Uterus (tissue), 4 donors: ENCODE measurements around the gene HORMAD1. TPM values are rescaled to one million over a fixed set of nuclear protein-coding genes. Genes with fewer than 3 reads are reported as not detected.
"Not testable (repeated sequence)": the region's sequence is repeated elsewhere in the genome, so short reads cannot be mapped to it uniquely, and the experiment has no call there.

Experiments
- DNase-seq, 2 donors: peaks; one replicate each; pipeline ENCODE4 v3.0.0-alpha.2; 2019 to 2020
- H3K27ac ChIP-seq, 2 donors: fragments of 200-600 bp; sonication (generic); 1 replicate in 1 of 2; 2 replicates in 1 of 2; pipeline ENCODE4 v1.5.1; 2016 to 2018
- H3K27me3 ChIP-seq, 2 donors: fragments of 200-600 bp; sonication (generic); one replicate each; pipeline ENCODE4 v1.5.1; 2018 to 2019; ENCODE audit warnings: control low read depth in 1 of 2
- H3K36me3 ChIP-seq, 2 donors: fragments of 200-600 bp; sonication (generic); one replicate each; pipeline ENCODE4 v1.5.1; 2019; ENCODE audit warnings: control low read depth in 1 of 2
- H3K4me1 ChIP-seq, 2 donors: fragments of 200-600 bp; sonication (generic); one replicate each; pipeline ENCODE4 v1.5.1; 2018 to 2019; ENCODE audit warnings: control low read depth in 1 of 2
- H3K4me3 ChIP-seq, 2 donors: fragments of 200-600 bp; sonication (generic); 1 replicate in 1 of 2; 2 replicates in 1 of 2; pipeline ENCODE4 v1.5.1; 2018 to 2019; ENCODE audit warnings: mild to moderate bottlenecking in 1 of 2
- H3K9me3 ChIP-seq, 2 donors: fragments of 200-600 bp; sonication (generic); one replicate each; pipeline ENCODE4 v1.5.1; 2019; ENCODE audit warnings: control low read depth in 1 of 2
- POLR2A ChIP-seq, 2 donors: fragments of 450-650 bp; IDR thresholded peaks; one replicate each; pipeline ENCODE4 v1.6.1; 2016; ENCODE audit warnings: antibody characterized with exemption in 2 of 2, mild to moderate bottlenecking in 1 of 2, moderate library complexity in 1 of 2
- intact Hi-C: fragments of 100-400 bp; cut with DNase I; formaldehyde crosslinking; loops from one replicate; pipeline ENCODE4 v1.15.1; 2023; ENCODE audit warnings: low total_unique reads
- total RNA-seq, 4 donors: library from RNA; depleted of rRNA in 3 of 4; stranded (reverse); fragments of >200 nt in 3 of 4; gene quantifications; one replicate each; pipeline versions ENCODE4 v1.1.0 to v1.2.4, GENCODE V29; 2014 to 2023
- TF ChIP-seq, protein P1 (sequence below), 4 experiments: fragments of 200-600 bp in 2 of 4; fragments of 450-650 bp in 2 of 4; sonication (generic) in 2 of 4; IDR thresholded peaks; one replicate each; pipeline ENCODE4 v1.5.1; 2016 to 2019; ENCODE audit warnings: antibody characterized with exemption in 4 of 4, mild to moderate bottlenecking in 2 of 4, moderate library complexity in 1 of 4
- donor health status: DM: yes; HTN: yes; CAD: no.

The HORMAD1 gene
- total RNA-seq, 4 donors from 2014 or later = 0.62 TPM; not detected in 3

DNA sequence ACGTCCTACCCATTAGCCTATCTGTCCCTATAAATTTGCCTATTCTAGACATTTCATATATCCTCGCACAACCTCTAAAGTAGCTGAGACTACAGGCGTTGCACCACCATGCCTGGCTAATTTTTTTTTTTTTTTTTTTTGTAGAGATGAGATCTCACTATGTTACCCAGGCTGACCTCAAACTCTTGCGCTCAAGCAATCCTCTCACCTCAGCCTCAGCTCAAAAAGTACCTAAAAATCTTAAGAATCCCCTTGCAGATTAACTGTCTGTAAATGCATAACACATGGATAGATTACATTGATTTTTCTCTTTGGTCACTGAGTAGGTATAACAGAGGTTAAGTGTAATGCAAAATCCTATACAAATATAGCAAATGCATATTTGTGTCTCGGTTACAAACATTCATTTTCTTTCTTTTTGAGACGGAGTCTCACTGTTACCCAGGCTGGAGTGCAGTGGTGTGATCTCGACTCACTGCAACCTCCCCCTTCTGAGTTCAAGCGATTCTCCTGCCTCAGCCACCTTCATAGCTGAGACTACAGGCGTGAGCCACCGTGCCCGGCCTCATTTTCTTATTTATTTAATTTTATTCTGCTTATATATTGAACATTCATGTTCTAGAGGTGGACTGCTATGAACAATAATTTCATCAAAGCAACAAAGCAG, 2.3 kb downstream of the HORMAD1 start:
- no peaks in the 10 kb centered on the region for H3K27me3 ChIP-seq
- no peak for DNase-seq
- TF ChIP-seq, protein P1, sequence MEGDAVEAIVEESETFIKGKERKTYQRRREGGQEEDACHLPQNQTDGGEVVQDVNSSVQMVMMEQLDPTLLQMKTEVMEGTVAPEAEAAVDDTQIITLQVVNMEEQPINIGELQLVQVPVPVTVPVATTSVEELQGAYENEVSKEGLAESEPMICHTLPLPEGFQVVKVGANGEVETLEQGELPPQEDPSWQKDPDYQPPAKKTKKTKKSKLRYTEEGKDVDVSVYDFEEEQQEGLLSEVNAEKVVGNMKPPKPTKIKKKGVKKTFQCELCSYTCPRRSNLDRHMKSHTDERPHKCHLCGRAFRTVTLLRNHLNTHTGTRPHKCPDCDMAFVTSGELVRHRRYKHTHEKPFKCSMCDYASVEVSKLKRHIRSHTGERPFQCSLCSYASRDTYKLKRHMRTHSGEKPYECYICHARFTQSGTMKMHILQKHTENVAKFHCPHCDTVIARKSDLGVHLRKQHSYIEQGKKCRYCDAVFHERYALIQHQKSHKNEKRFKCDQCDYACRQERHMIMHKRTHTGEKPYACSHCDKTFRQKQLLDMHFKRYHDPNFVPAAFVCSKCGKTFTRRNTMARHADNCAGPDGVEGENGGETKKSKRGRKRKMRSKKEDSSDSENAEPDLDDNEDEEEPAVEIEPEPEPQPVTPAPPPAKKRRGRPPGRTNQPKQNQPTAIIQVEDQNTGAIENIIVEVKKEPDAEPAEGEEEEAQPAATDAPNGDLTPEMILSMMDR (IDR thresholded peaks at IDR 0.05) = no peak
- TF ChIP-seq POLR2A (IDR thresholded peaks at IDR 0.05) = no peak
- H3K27ac ChIP-seq = no peak overlapping the region
- intact Hi-C loops = no loop called here
- H3K4me3 ChIP-seq = no peak overlapping the region
- no peaks in the 10 kb centered on the region for H3K4me1 ChIP-seq
- no peaks in the 10 kb centered on the region for H3K9me3 ChIP-seq
- no peaks in the 10 kb centered on the region for H3K36me3 ChIP-seq

DNA sequence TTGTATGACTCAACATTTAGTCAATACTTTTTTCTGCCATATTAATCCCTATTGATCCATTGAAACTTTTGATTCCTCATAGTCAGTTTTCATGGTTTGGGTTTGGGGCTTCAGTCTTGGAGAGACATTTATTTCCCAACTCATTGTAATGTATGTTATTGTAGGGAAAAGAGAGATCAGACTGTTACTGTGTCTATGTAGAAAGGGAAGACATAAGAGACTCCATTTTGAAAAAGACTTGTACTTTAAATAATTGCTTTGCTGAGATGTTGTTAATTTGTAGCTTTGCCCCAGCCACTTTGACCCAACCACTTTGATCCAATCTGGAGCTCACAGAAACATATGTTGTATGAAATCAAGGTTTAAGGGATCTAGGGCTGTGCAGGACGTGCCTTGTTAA, 11.7 kb downstream of the HORMAD1 start:
- H3K27ac ChIP-seq = not testable (repeated sequence)

DNA sequence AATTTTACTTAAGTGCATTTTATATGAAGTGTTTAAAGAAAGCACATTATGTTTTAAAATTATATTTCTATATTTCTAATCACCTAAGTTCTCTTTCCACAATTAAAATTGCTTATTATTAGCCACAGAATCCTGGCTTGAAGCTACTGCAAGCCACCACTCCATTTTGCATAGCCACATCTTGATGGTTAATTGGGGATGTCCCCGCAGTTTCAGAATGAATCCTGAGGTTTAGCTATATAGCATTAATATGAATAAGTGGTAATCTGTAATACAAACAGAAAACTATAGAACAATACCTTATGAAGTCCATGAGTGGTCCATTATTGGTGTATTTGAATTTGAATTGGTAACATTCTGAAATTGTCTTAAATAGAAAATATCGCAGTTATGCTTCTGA, 12.1 kb downstream of the HORMAD1 start:
- TF ChIP-seq, protein P1 (IDR thresholded peaks at IDR 0.05) = no peak
- TF ChIP-seq POLR2A (IDR thresholded peaks at IDR 0.05) = no peak
- Histone ChIP-seq H3K36me3 (no peaks in the 10 kb centered on the region), H3K4me3 (no peak overlapping the region), H3K4me1 (no peaks in the 10 kb centered on the region), H3K27ac (no peak overlapping the region), H3K27me3 (no peaks in the 10 kb centered on the region), H3K9me3 (no peaks in the 10 kb centered on the region)
- no peak for DNase-seq
- intact Hi-C loops = no loop called here

More for the DNA sequence above, 11.7 kb downstream of the HORMAD1 start:
- H3K9me3 ChIP-seq, H3K4me3 ChIP-seq, H3K27me3 ChIP-seq, H3K4me1 ChIP-seq, H3K36me3 ChIP-seq, DNase-seq, intact Hi-C loops: not testable (repeated sequence)

DNA sequence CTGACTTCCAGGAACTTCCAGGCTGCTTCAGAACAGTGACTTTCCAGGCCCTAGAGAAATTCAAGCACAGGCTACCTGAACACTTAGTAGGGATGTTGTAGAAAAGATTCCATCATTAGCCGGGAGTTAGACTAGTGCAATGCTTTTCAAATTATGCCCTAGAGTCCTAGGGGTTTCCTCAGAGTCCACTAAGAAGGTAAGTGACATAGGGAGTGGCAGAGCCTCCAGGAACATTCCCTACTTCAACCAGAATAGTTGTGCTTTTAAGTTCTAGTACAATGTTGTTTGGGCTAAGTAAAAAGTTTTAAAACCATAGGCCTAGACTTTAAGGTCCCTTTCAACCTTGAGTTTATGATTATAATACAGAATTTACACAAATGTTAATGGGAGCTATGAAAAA, 14.6 kb downstream of the HORMAD1 start:
- no peaks in the 10 kb centered on the region for H3K27me3 ChIP-seq
- H3K27ac ChIP-seq = no peak overlapping the region
- no peaks in the 10 kb centered on the region for H3K4me1 ChIP-seq
- no peak overlapping the region for H3K4me3 ChIP-seq
- no peak for DNase-seq
- intact Hi-C loops = no loop called here
- TF ChIP-seq POLR2A (IDR thresholded peaks at IDR 0.05) = no peak
- TF ChIP-seq, protein P1 (IDR thresholded peaks at IDR 0.05) = no peak
- H3K36me3 ChIP-seq = no peaks in the 10 kb centered on the region
- no peaks in the 10 kb centered on the region for H3K9me3 ChIP-seq

DNA sequence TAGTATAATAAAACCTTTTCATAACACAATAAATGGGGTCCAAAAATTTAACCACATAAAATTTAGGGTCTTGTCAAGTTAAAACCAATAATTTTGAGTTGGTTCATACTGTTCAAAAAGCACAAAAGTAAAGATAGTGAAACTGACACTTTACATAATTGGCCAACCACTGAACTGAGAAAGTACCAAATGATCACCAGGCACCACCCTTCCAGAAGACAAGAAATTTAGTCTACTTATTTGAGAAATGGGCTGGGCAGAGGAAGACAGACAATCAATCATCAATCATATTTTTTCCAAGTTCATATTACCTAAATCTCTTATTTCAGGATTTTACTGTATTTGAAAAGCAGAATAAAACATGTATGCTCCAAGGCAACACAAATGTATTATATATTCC, 17.3 kb downstream of the HORMAD1 start:
- Histone ChIP-seq H3K36me3 (no peaks in the 10 kb centered on the region), H3K27me3 (no peaks in the 10 kb centered on the region), H3K4me1 (no peaks in the 10 kb centered on the region), H3K9me3 (no peaks in the 10 kb centered on the region), H3K27ac (no peak overlapping the region), H3K4me3 (no peak overlapping the region)
- intact Hi-C loops = no loop called here
- TF ChIP-seq POLR2A (IDR thresholded peaks at IDR 0.05) = no peak
- TF ChIP-seq, protein P1 (IDR thresholded peaks at IDR 0.05) = no peak
- DNase-seq = no peak
